GM11168 (cell line): ENCODE measurements around the gene FAAH2.
"Not testable (repeated sequence)": the region's sequence is repeated elsewhere in the genome, so short reads cannot be mapped to it uniquely, and the experiment has no call there.

Experiments
- in situ Hi-C: fragments of 300-500 bp; cut with MboI; formaldehyde crosslinking; loops from one replicate; pipeline ENCODE4 v1.12.0; 2022; ENCODE audit warnings: low sequenced_read_pairs; ENCODE audit not compliant: unreplicated experiment

The FAAH2 gene

GRCh38 chrX:57286507-57287251, at the start of gene FAAH2:
TSS of gene FAAH2 (plus strand) at chrX:57286706. CDS start at chrX:57286826, 120 bp downstream.
- in situ Hi-C loops: no loop called here

- in situ Hi-C loops: no loop called here
Observed at GRCh38 chrX:57241967-57242366, 44.5 kb upstream of the FAAH2 start.

GRCh38 chrX:57251965-57252364, 34.5 kb upstream of the FAAH2 start:
- in situ Hi-C loops: no loop called here

- in situ Hi-C loops: no loop called here
Observed at GRCh38 chrX:57265126-57265525, 21.4 kb upstream of the FAAH2 start.

- in situ Hi-C loops: no loop called here
Observed at GRCh38 chrX:57266275-57266674, 20.2 kb upstream of the FAAH2 start.

GRCh38 chrX:57266871-57267270, 19.6 kb upstream of the FAAH2 start:
- in situ Hi-C loops: no loop called here

GRCh38 chrX:57267308-57267707, 19.2 kb upstream of the FAAH2 start:
- in situ Hi-C loops: no loop called here

- in situ Hi-C loops: no loop called here
Observed at GRCh38 chrX:57270980-57271379, 15.5 kb upstream of the FAAH2 start.

GRCh38 chrX:57282568-57282967, 3.9 kb upstream of the FAAH2 start:
- in situ Hi-C loops: no loop called here

- in situ Hi-C loops: no loop called here
Observed at GRCh38 chrX:57285001-57285400, 1.5 kb upstream of the FAAH2 start.

- in situ Hi-C loops: no loop called here
Observed at GRCh38 chrX:57289089-57289488, 2.6 kb downstream of the FAAH2 start.

GRCh38 chrX:57294961-57295360, 8.5 kb downstream of the FAAH2 start:
- in situ Hi-C loops: no loop called here

- in situ Hi-C loops: not testable (repeated sequence)
Observed at GRCh38 chrX:57295679-57296078, 9.2 kb downstream of the FAAH2 start.

GRCh38 chrX:57313583-57314215, 27.2 kb downstream of the FAAH2 start:
- in situ Hi-C loops: no loop called here

GRCh38 chrX:57329008-57329407, 42.5 kb downstream of the FAAH2 start:
- in situ Hi-C loops: no loop called here

GRCh38 chrX:57335790-57336189, 49.3 kb downstream of the FAAH2 start:
- in situ Hi-C loops: not testable (repeated sequence)

- in situ Hi-C loops: no loop called here
Observed at GRCh38 chrX:57353472-57354132, 67.1 kb downstream of the FAAH2 start.

GRCh38 chrX:57364145-57364544, 77.6 kb downstream of the FAAH2 start:
- in situ Hi-C loops: no loop called here

GRCh38 chrX:57366430-57366829, 79.9 kb downstream of the FAAH2 start:
- in situ Hi-C loops: no loop called here

GRCh38 chrX:57367649-57368048, 81.1 kb downstream of the FAAH2 start:
- in situ Hi-C loops: no loop called here

- in situ Hi-C loops: no loop called here
Observed at GRCh38 chrX:57368158-57368557, 81.7 kb downstream of the FAAH2 start.
